Glutamatergic neuron (in vitro differentiated cells): ENCODE measurements around the gene PDLIM5. TPM values are rescaled to one million over a fixed set of nuclear protein-coding genes. Genes with fewer than 3 reads are reported as not detected.

Experiments used
- DNase-seq: peaks from one replicate; pipeline ENCODE4 v3.0.0; 2022
- H3K27ac Mint-ChIP-seq: one replicate; pipeline ENCODE4 v1.8.0; 2020; ENCODE audit warnings: mild to moderate bottlenecking, mixed read lengths, inconsistent platforms; ENCODE audit not compliant: unreplicated experiment
- H3K27me3 Mint-ChIP-seq: one replicate; pipeline ENCODE4 v1.8.0; 2020; ENCODE audit warnings: mild to moderate bottlenecking, moderate library complexity, mixed read lengths, inconsistent platforms; ENCODE audit not compliant: unreplicated experiment
- H3K36me3 Mint-ChIP-seq: one replicate; pipeline ENCODE4 v1.8.0; 2020; ENCODE audit warnings: mild to moderate bottlenecking, mixed read lengths, inconsistent platforms; ENCODE audit not compliant: unreplicated experiment
- H3K4me1 Mint-ChIP-seq: one replicate; pipeline ENCODE4 v1.8.0; 2020; ENCODE audit warnings: mild to moderate bottlenecking, low read depth, mixed read lengths, inconsistent platforms; ENCODE audit not compliant: unreplicated experiment
- H3K4me3 Mint-ChIP-seq: one replicate; pipeline ENCODE4 v1.8.0; 2020; ENCODE audit warnings: mild to moderate bottlenecking, mixed read lengths, inconsistent platforms; ENCODE audit not compliant: unreplicated experiment
- H3K9me3 Mint-ChIP-seq: one replicate; pipeline ENCODE4 v1.8.0; 2020; ENCODE audit warnings: mild to moderate bottlenecking, moderate library complexity, mixed read lengths, inconsistent platforms; ENCODE audit not compliant: unreplicated experiment
- total RNA-seq: library from RNA; stranded (reverse); fragmentation: NEBNext Ultra II Directional; extraction: Animal tissue kit (Norgen Biotek cat#: 25700); gene quantifications from one replicate; pipeline ENCODE4 v1.2.1, GENCODE V29; 2021; ENCODE audit not compliant: unreplicated experiment
- TF ChIP-seq, protein P1 (sequence below): fragments of 200-600 bp; sonication (generic); IDR thresholded peaks from one replicate; pipeline ENCODE4 v1.5.0; 2021; ENCODE audit not compliant: partially characterized antibody, unreplicated experiment

Gene PDLIM5
- total RNA-seq, 1 donor from 2014 or later: 32.7 TPM

DNA sequence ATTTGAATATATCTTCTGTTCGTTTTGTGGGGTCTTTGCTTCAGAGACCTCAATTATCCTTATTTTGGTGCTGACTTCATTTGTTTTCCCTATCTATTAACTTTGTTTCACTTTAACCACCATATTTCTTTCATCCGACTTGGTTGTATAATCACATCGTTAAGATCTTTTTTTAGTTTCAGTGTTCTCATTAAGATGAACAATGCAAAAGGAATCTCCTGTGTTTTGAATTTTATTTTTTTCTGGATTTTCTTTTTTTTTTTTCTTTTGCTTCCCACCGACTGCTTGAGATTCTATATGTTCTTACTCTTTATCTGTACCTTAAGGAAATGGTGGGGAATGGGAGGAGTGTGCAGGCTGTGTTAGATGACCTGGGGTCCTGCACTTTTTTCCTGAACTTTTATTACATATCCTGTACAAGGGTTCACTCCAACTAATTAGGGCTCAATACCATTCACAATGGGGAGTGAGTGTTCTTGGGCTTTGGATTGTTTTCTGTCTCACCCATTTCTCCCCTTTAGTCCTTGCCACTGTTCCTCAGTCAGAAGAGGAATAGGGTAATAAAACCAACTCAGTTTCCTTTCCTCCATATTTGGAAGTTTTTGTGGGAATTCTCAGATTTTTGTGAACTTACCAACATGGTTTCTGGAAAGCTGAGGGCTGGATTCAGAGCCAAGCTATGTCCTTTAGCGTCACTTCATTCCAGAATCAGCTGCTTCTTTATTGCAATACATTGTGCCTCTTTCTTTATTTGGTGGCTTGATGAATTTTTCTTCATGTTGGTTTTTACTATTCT, 262.8 kb downstream of the PDLIM5 start:
- Mint-ChIP-seq H3K9me3 (peaks cover 1% of the 10 kb centered on the region), H3K4me1 (no peaks in the 10 kb centered on the region), H3K4me3 (no peak overlapping the region), H3K27ac (no peak overlapping the region), H3K27me3 (peaks cover 2% of the 10 kb centered on the region), H3K36me3 (no peaks in the 10 kb centered on the region)
- TF ChIP-seq, protein P1, sequence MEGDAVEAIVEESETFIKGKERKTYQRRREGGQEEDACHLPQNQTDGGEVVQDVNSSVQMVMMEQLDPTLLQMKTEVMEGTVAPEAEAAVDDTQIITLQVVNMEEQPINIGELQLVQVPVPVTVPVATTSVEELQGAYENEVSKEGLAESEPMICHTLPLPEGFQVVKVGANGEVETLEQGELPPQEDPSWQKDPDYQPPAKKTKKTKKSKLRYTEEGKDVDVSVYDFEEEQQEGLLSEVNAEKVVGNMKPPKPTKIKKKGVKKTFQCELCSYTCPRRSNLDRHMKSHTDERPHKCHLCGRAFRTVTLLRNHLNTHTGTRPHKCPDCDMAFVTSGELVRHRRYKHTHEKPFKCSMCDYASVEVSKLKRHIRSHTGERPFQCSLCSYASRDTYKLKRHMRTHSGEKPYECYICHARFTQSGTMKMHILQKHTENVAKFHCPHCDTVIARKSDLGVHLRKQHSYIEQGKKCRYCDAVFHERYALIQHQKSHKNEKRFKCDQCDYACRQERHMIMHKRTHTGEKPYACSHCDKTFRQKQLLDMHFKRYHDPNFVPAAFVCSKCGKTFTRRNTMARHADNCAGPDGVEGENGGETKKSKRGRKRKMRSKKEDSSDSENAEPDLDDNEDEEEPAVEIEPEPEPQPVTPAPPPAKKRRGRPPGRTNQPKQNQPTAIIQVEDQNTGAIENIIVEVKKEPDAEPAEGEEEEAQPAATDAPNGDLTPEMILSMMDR: no peak
- no peak for DNase-seq

DNA sequence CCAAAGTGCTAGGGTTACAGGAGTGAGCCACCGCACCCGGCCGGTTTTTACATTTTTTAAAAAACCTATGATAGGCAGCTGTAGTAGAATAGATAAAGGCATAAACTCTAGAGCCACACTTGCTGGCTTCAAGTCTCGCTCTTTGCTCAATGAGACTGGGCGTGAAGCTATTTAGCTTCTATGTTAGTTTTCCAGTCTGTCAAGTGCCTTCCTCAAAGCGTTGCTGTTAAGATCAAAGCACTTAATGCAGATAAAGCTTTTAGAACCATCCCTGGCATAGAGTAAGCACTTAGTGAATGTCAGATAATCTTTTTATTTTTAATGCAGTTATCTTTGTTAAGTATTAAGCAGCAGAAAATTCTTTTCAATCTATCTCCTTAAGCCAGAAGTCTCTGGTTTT, 264.0 kb downstream of the PDLIM5 start:
- no peaks in the 10 kb centered on the region for H3K4me1 Mint-ChIP-seq
- TF ChIP-seq, protein P1: no peak
- DNase-seq: no peak
- no peak overlapping the region for H3K4me3 Mint-ChIP-seq
- peaks cover 1% of the 10 kb centered on the region for H3K9me3 Mint-ChIP-seq
- no peaks in the 10 kb centered on the region for H3K36me3 Mint-ChIP-seq
- no peak overlapping the region for H3K27ac Mint-ChIP-seq
- peaks cover 2% of the 10 kb centered on the region for H3K27me3 Mint-ChIP-seq

Other genes with a start within 250 kb of the PDLIM5 start
- gene SMARCAD1, start 244.1 kb upstream of the PDLIM5 start, total RNA-seq: 74.8 TPM
- gene HPGDS, start 109.1 kb upstream of the PDLIM5 start, total RNA-seq: not detected